ENCODE results near the gene RCBTB1.

DNA sequence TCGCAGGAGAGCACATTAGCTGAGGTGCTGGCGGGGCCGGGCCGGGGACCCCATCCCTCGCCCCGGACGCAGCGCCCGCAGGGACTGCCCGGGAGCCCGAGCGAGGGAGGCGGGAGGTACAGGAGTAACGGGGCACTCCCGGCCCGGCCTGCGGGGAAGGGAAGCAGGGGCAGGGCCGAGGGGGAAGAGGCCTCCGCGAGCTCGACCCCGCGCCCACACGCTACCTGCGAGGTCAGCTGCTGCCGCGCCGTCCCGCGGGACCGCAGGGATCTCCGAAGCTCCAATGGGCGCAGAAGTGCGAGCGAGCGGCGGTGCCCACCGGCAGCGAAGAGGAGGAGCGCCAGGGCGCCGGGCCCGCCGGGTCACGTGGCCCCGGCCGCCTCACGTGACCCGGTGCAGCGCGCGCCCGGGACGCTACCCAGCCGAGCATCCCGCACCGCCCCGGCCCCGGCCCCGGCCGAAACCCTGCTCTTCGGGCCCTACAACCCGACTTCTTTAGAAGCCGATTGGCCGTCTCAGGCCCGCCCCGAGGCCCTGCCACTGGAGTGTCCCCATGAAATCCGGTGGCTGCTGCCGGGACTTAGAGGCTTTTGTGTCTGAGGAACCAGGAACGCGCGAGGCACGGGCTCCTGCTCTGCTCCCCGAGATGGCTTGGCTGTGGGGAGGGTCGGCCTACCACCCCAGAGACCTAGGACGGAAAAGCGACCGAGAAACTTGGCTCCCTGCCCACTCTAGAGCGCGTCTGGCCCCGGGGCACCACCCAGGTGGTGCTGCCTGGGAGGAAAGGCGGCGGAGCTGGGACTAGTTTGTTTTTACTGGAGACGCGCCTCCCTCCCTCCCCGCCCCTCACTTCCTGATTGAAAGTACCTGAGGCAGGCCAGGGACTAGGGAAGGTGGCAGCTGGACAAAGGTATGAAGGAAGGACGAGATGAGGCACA, at the start of gene RCBTB1:
- TF ChIP-seq GATA1 (IDR thresholded peaks at IDR 0.05; ENCODE audit: low read depth, low read length) (no peak), POLR2A (IDR thresholded peaks at IDR 0.05; ENCODE audit: low read length) (peak; percentile 66)
